HCT116 (cell line): ENCODE data around the gene CPEB1. TPM values are rescaled to one million over a fixed set of nuclear protein-coding genes. Genes with fewer than 3 reads are reported as not detected.

Experiments
- ATAC-seq: fragments of 200-7000 bp; cut with Tn5 transposase; 2 replicates; pipeline ENCODE4 v1.9.1; 2020; ENCODE audit warnings: mild to moderate bottlenecking, moderate library complexity
- BruUV-seq: library from RNA; stranded (reverse); fragments of 400-500 nt; replicated peaks from 2 replicates; lab custom pipeline; 2021; lab: Mats Ljungman, UMichigan
- CTCF ChIA-PET: fragments of 300-600 bp; sonication (Branson Sonifier 250); formaldehyde crosslinking; loops from one replicate; lab custom pipeline; 2021; ENCODE audit warnings: antibody characterized with exemption; lab: Charles Lee
- POLR2A ChIA-PET: fragments of 300-600, 350-600 bp; sonication (Branson Sonifier 250); formaldehyde crosslinking; loops from one replicate; lab custom pipeline; 2021; ENCODE audit warnings: antibody characterized with exemption; lab: Charles Lee
- RAD21 ChIA-PET, 2 experiments: fragments of 300-600 bp; sonication (Branson Sonifier 250); formaldehyde crosslinking; loops; one replicate each; lab custom pipeline; 2023; ENCODE audit warnings: low total read pairs in 2 of 2; ENCODE audit not compliant: uncharacterized antibody in 2 of 2, unreplicated experiment in 2 of 2, low non-redundant PET in 1 of 2; lab: Charles Lee
- DNase-seq: peaks from one replicate; pipeline ENCODE4 v3.0.0-alpha.2; 2010; ENCODE audit warnings: low read depth, low spot score
- H2AFZ ChIP-seq: fragments of 200-600 bp; shearing (Covaris generic), sonication (generic); 2 replicates; pipeline ENCODE4 v1.6.1; 2017; ENCODE audit warnings: low read depth, mixed run types, mixed read lengths, antibody characterized with exemption, low read length; ENCODE audit not compliant: poor library complexity, severe bottlenecking
- H3K27ac ChIP-seq: 2 replicates; pipeline ENCODE4 v1.5.1; 2012; ENCODE audit warnings: low read depth, low read length
- H3K27me3 ChIP-seq: fragments of 200-600 bp; sonication (generic); 2 replicates; pipeline ENCODE4 v1.6.1; 2016; ENCODE audit warnings: mixed run types, low read length, mixed read lengths; ENCODE audit not compliant: insufficient read depth
- H3K36me3 ChIP-seq, 2 experiments: fragments of 200-500 bp in 1 of 2; fragments of 200-600 bp in 1 of 2; sonication (Bioruptor generic) in 1 of 2; sonication (generic) in 1 of 2; 2 replicates each; pipeline versions ENCODE4 v1.5.1 to v1.6.1; 2014 to 2016; ENCODE audit warnings: low read length in 2 of 2, inconsistent platforms in 1 of 2, mixed read lengths in 1 of 2, mixed run types in 1 of 2; ENCODE audit not compliant: insufficient read depth in 2 of 2, control insufficient read depth in 1 of 2
- H3K4me1 ChIP-seq, 2 experiments: fragments of 200-600 bp in 1 of 2; sonication (generic) in 1 of 2; 2 replicates each; pipeline versions ENCODE4 v1.5.1 to v1.6.1; 2012 to 2017; ENCODE audit warnings: low read length in 2 of 2, inconsistent platforms in 1 of 2, mild to moderate bottlenecking in 1 of 2, mixed read lengths in 1 of 2, mixed run types in 1 of 2, moderate library complexity in 1 of 2; ENCODE audit not compliant: insufficient read depth in 2 of 2, control insufficient read depth in 1 of 2
- H3K4me2 ChIP-seq: fragments of 200-600 bp; sonication (generic); 2 replicates; pipeline ENCODE4 v1.6.1; 2017; ENCODE audit warnings: mixed run types, low read length, mixed read lengths
- H3K4me3 ChIP-seq, 2 experiments: fragments of 200-600 bp in 1 of 2; sonication (generic) in 1 of 2; replicated peaks in 1 of 2; 2 replicates each; pipeline ENCODE4 v1.5.1; 2011 to 2016; ENCODE audit warnings: low read length in 2 of 2, control low read depth in 1 of 2, low read depth in 1 of 2, mild to moderate bottlenecking in 1 of 2, mixed read lengths in 1 of 2, mixed run types in 1 of 2
- H3K79me2 ChIP-seq: fragments of 200-600 bp; sonication (generic); 2 replicates; pipeline ENCODE4 v1.6.1; 2017; ENCODE audit warnings: mild to moderate bottlenecking, mixed run types, low read length, moderate library complexity, mixed read lengths; ENCODE audit not compliant: insufficient read depth
- H3K9ac ChIP-seq: fragments of 200-600 bp; sonication (generic); 2 replicates; pipeline ENCODE4 v1.6.1; 2016; ENCODE audit warnings: low read length, mixed read lengths
- H3K9me2 ChIP-seq: fragments of 200-600 bp; sonication (generic), shearing (Covaris generic); 2 replicates; pipeline ENCODE4 v1.6.1; 2017; ENCODE audit warnings: mixed run types, mild to moderate bottlenecking, moderate library complexity; ENCODE audit not compliant: insufficient read depth
- H3K9me3 ChIP-seq, 2 experiments: fragments of 200-500 bp in 1 of 2; fragments of 200-600 bp in 1 of 2; sonication (Bioruptor generic) in 1 of 2; sonication (generic) in 1 of 2; 2 replicates each; pipeline ENCODE4 v1.6.1; 2014 to 2017; ENCODE audit warnings: low read length in 2 of 2, mixed read lengths in 2 of 2, inconsistent platforms in 1 of 2, low read depth in 1 of 2, mild to moderate bottlenecking in 1 of 2, mixed run types in 1 of 2, moderate library complexity in 1 of 2; ENCODE audit not compliant: control insufficient read depth in 1 of 2, insufficient read depth in 1 of 2
- H4K20me1 ChIP-seq: fragments of 200-600 bp; sonication (generic), shearing (Covaris generic); 2 replicates; pipeline ENCODE4 v1.6.1; 2017; ENCODE audit warnings: mixed run types, mild to moderate bottlenecking, moderate library complexity; ENCODE audit not compliant: insufficient read depth
- CEBPB ChIP-seq: IDR thresholded peaks from 2 replicates; pipeline ENCODE4 v1.6.1; 2012; ENCODE audit warnings: low read depth
- EGR1 ChIP-seq: IDR thresholded peaks from 2 replicates; pipeline ENCODE4 v1.6.1; 2012; ENCODE audit warnings: low read depth
- ELF1 ChIP-seq: IDR thresholded peaks from 2 replicates; pipeline ENCODE4 v1.6.1; 2012; ENCODE audit warnings: low read depth, borderline replicate concordance
- EZH2 ChIP-seq: fragments of 200-600 bp; sonication (generic); IDR thresholded peaks from 2 replicates; pipeline ENCODE4 v1.6.1; 2017; ENCODE audit warnings: antibody characterized with exemption, mixed run types
- EZH2phosphoT487 ChIP-seq: fragments of 200-600 bp; IDR thresholded peaks from 2 replicates; pipeline ENCODE4 v1.6.1; 2018; ENCODE audit warnings: antibody characterized with exemption, borderline replicate concordance
- FOSL1 ChIP-seq: IDR thresholded peaks from 2 replicates; pipeline ENCODE4 v1.6.1; 2012; ENCODE audit warnings: low read depth
- JUND ChIP-seq: IDR thresholded peaks from 2 replicates; pipeline ENCODE4 v1.6.1; 2012
- POLR2A ChIP-seq: IDR thresholded peaks from 2 replicates; pipeline ENCODE4 v1.7.0; 2011; ENCODE audit warnings: borderline replicate concordance; ENCODE audit not compliant: insufficient read depth, insufficient read length; ENCODE audit errors: extremely low read depth
- POLR2AphosphoS5 ChIP-seq: IDR thresholded peaks from 2 replicates; pipeline ENCODE4 v1.6.1; 2011; ENCODE audit warnings: mild to moderate bottlenecking, low read depth, low read length, moderate library complexity
- RAD21 ChIP-seq: IDR thresholded peaks from 2 replicates; pipeline ENCODE4 v1.6.1; 2012; ENCODE audit warnings: low read depth, mild to moderate bottlenecking
- SP1 ChIP-seq: IDR thresholded peaks from 2 replicates; pipeline ENCODE4 v1.6.1; 2012; ENCODE audit warnings: low read depth
- TCF7L2 ChIP-seq: IDR thresholded peaks from 2 replicates; pipeline ENCODE4 v1.7.0; 2011; ENCODE audit warnings: borderline replicate concordance, inconsistent platforms; ENCODE audit not compliant: insufficient read depth, insufficient read length; ENCODE audit errors: extremely low read depth
- YY1 ChIP-seq: IDR thresholded peaks from 2 replicates; pipeline ENCODE4 v1.6.1; 2011; ENCODE audit warnings: low read length, low read depth, moderate library complexity, mild to moderate bottlenecking; ENCODE audit not compliant: insufficient replicate concordance; ENCODE audit errors: extremely low read depth
- ZFX ChIP-seq: fragments of 450-650 bp; IDR thresholded peaks from 2 replicates; pipeline ENCODE4 v1.6.1; 2017
- ZNF274 ChIP-seq: fragments of 200-500 bp; sonication (Bioruptor generic); IDR thresholded peaks from 2 replicates; pipeline ENCODE4 v1.6.1; 2014; ENCODE audit warnings: mild to moderate bottlenecking, low read depth, low read length, inconsistent platforms
- intact Hi-C: fragments of 100-400 bp; cut with micrococcal nuclease; formaldehyde crosslinking; loops from 2 replicates; pipeline ENCODE4 v1.10.0; 2022
- total RNA-seq: library from RNA; stranded (reverse); gene quantifications from one replicate; pipeline ENCODE4 v1.2.1, GENCODE V29; 2021; ENCODE audit not compliant: unreplicated experiment
- TF ChIP-seq, protein P1 (sequence below): IDR thresholded peaks from 2 replicates; pipeline ENCODE4 v1.6.1; 2012
- TF ChIP-seq, protein P2 (sequence below), 3 experiments: fragments of 200-600 bp in 1 of 3; sonication (generic) in 1 of 3; IDR thresholded peaks in 2 of 3; conservative IDR thresholded peaks in 1 of 3; 2 replicates each; pipeline ENCODE4 v1.5.1; 2012 to 2017; ENCODE audit warnings: low read depth in 2 of 3, low read length in 2 of 3, antibody characterized with exemption in 1 of 3, borderline replicate concordance in 1 of 3, control low read depth in 1 of 3, mild to moderate bottlenecking in 1 of 3, mixed read lengths in 1 of 3, mixed run types in 1 of 3, moderate library complexity in 1 of 3; ENCODE audit not compliant: insufficient read depth in 1 of 3

CPEB1 gene
- total RNA-seq, 1 experiment from 2014 or later, result not detected

DNA sequence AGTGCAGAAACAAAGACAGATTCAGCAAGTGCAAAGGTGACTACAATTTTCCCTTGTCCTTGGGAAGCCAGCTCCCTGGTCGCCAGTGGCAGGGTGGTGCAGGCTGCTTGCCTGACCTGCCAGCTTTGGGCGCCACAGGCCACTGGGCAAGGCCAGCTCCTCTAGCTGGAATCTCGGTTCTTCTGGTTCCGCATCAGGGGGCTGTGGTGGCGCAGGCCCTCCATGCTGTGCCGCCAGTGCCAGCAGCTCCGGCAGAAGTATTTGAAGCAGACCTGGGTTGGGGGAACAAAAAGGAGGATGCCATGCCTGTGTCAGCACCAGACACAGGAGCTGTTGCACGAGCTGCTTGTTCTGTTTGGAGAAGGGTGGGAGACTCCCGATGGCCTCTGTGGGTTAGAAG, 102.7 kb downstream of the CPEB1 start:
- Histone ChIP-seq H3K4me3 (no peak overlapping the region), H3K27me3 (peaks cover 6% of the 10 kb centered on the region; the same call in 1 of the 2 replicates), H3K79me2 (peaks cover 9% of the 10 kb centered on the region), H3K36me3 (peaks cover 0 to 6% of the 10 kb centered on the region in 2 experiments; a peak in 2 of 4 replicates), H3K9ac (no peak overlapping the region), H2AFZ (no peak overlapping the region), H3K9me2 (no peaks in the 10 kb centered on the region), H3K27ac (no peak overlapping the region), H3K9me3 (no peaks in the 10 kb centered on the region), H3K4me1 (peaks cover 0 to 5% of the 10 kb centered on the region in 2 experiments; a peak in 2 of 4 replicates), H4K20me1 (no peaks in the 10 kb centered on the region), H3K4me2 (no peak overlapping the region)
- DNase-seq (no peak), ATAC-seq (no peak)
- no peak for TF ChIP-seq JUND
- no peak for TF ChIP-seq RAD21
- no peak for TF ChIP-seq SP1
- TF ChIP-seq, protein P1, sequence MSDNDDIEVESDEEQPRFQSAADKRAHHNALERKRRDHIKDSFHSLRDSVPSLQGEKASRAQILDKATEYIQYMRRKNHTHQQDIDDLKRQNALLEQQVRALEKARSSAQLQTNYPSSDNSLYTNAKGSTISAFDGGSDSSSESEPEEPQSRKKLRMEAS, result no peak
- no peak for TF ChIP-seq FOSL1
- no peak for TF ChIP-seq CEBPB
- TF ChIP-seq ELF1, result no peak
- no peak for TF ChIP-seq POLR2A
- no peak for TF ChIP-seq POLR2AphosphoS5
- TF ChIP-seq ZFX, result no peak
- no peak for TF ChIP-seq ZNF274
- no peak for TF ChIP-seq EGR1
- no peak for TF ChIP-seq EZH2
- TF ChIP-seq, protein P2, sequence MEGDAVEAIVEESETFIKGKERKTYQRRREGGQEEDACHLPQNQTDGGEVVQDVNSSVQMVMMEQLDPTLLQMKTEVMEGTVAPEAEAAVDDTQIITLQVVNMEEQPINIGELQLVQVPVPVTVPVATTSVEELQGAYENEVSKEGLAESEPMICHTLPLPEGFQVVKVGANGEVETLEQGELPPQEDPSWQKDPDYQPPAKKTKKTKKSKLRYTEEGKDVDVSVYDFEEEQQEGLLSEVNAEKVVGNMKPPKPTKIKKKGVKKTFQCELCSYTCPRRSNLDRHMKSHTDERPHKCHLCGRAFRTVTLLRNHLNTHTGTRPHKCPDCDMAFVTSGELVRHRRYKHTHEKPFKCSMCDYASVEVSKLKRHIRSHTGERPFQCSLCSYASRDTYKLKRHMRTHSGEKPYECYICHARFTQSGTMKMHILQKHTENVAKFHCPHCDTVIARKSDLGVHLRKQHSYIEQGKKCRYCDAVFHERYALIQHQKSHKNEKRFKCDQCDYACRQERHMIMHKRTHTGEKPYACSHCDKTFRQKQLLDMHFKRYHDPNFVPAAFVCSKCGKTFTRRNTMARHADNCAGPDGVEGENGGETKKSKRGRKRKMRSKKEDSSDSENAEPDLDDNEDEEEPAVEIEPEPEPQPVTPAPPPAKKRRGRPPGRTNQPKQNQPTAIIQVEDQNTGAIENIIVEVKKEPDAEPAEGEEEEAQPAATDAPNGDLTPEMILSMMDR (IDR thresholded peaks at IDR 0.05 in 2 of 3, conservative IDR thresholded peaks at IDR 0.05 in 1 of 3; ENCODE audit: borderline replicate concordance in 1 of 3, insufficient read depth in 1 of 3, low read depth in 2 of 3, low read length in 2 of 3), result no peak
- TF ChIP-seq EZH2phosphoT487, result no peak
- TF ChIP-seq TCF7L2, result no peak
- no peak for TF ChIP-seq YY1
- BruUV-seq, result no TSS peak
- ChIA-PET RAD21 (no interaction called here), POLR2A (interaction anchor here (1.0 kb wide), 1 partner anchor 9 kb away, joined by 4 read pairs; no protein-coding TSS in a partner anchor), CTCF (interaction anchor here (2.3 kb wide), 1 partner anchor 14 kb away, joined by 7 read pairs; no protein-coding TSS in a partner anchor)
- intact Hi-C loops, result loop anchor here (5.0 kb wide), 1 partner anchor 263 kb away; the partner anchor contains the start of genes FSD2 and WHAMM
